Measurements from ENCODE around the gene IKBKE.

Gene IKBKE

DNA sequence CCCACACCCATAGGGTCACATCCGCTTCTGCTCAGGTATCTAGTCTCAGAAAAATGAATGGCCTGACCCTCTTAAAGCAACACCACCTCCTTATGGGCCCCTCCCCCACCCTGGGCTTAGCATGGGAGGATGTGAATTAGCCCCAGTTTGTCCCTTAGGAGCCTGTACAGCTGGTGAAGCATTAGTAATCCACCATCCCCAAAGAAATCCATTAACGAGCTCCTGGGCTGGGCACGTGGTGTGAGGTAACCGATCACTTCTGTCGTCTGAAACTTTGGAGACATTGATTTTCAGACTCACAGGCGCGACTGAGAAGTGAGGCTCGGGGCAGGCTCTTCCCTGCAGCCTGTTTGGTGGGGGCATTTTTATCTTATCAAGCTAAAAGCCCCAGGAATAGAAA lies 47.5 kb downstream of the IKBKE start:
- no peak overlapping the region for H3K4me3 ChIP-seq (ENCODE audit: low read depth, low read length)
- TF ChIP-seq, protein P1, sequence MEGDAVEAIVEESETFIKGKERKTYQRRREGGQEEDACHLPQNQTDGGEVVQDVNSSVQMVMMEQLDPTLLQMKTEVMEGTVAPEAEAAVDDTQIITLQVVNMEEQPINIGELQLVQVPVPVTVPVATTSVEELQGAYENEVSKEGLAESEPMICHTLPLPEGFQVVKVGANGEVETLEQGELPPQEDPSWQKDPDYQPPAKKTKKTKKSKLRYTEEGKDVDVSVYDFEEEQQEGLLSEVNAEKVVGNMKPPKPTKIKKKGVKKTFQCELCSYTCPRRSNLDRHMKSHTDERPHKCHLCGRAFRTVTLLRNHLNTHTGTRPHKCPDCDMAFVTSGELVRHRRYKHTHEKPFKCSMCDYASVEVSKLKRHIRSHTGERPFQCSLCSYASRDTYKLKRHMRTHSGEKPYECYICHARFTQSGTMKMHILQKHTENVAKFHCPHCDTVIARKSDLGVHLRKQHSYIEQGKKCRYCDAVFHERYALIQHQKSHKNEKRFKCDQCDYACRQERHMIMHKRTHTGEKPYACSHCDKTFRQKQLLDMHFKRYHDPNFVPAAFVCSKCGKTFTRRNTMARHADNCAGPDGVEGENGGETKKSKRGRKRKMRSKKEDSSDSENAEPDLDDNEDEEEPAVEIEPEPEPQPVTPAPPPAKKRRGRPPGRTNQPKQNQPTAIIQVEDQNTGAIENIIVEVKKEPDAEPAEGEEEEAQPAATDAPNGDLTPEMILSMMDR (IDR thresholded peaks at IDR 0.05; ENCODE audit: borderline replicate concordance, insufficient read depth, low read depth, low read length): no peak

GRCh38 chr1:206518206-206518605 lies 47.9 kb downstream of the IKBKE start:
- no peak overlapping the region for H3K4me3 ChIP-seq (ENCODE audit: low read depth, low read length)
- TF ChIP-seq, protein P1 (IDR thresholded peaks at IDR 0.05; ENCODE audit: borderline replicate concordance, insufficient read depth, low read depth, low read length): no peak

DNA sequence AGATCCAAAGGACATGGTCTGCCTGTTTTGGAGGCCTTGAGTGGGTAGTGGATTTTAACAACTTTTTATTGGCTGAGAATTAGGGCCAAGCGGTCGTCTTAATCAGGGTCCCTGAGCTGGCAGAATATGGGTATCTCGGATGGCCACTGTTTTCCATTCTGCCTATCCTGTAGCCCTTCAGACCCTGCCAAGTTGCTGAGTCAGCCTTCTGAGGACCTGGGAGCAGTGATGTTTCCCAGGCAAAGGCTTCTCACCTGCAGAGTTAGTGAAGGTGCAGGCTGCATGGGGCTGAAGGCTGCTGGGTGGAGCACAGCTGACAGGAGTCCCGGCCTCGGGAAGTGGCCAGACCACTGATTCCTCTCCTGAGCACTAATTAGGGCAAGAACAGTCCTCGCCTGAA lies 48.5 kb downstream of the IKBKE start:
- TF ChIP-seq, protein P1 (IDR thresholded peaks at IDR 0.05; ENCODE audit: borderline replicate concordance, insufficient read depth, low read depth, low read length): no peak
- H3K4me3 ChIP-seq (ENCODE audit: low read depth, low read length): no peak overlapping the region

DNA sequence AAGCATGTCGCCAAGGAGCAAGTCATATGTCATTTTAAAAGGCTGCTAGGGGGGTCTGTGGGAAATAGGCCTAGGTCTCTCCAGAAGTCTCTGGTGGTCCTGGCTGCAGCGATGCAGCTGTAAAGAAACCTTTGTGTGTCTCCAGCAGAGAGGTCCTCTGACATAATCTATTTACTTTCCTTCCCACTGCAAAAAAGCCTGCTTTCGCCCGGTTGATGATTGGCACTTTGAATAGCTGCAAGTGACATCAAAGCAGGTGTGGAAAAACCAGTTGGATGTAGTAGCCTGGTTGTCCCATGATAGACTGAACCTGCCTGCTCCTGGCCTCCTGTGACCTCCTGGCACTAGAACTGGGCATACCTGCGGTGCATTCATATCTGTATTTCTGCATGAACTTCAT lies 50.9 kb downstream of the IKBKE start:
- TF ChIP-seq, protein P1 (IDR thresholded peaks at IDR 0.05; ENCODE audit: borderline replicate concordance, insufficient read depth, low read depth, low read length): no peak
- H3K4me3 ChIP-seq (ENCODE audit: low read depth, low read length): no peak overlapping the region

DNA sequence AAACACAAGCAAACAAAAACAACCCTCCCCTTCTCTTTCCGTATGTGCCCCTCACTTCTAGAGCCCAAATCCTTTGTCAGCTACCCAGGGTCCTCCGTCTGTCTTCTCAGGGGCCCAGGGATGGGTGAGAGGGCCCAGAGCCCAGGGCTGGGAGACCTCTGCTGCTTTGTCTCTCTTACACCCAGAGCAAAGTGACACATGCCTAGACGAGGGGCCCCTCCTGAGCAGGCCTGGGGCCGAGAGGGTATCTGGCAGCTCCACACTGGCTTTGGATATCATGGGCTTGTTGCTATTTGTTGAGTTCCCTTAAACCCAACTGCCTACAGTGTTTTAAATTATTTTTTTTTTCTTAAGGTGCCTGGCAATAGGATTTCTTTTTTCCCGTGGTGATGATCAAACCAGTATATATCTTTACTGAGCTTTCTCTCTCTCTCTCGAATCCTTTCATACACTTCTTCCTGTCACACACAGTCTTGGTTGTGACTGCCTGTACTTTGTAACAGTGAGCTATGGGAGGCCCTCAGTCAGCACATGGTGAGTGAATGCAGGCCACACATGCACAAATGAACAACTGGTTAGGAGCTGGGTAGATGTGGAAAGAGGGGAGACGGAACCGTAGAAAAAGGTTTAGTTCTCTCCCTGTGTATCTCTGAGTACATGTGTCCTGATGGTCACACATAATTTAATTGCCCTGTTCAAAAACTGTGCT lies 51.6 kb downstream of the IKBKE start:
- H3K4me3 ChIP-seq (ENCODE audit: low read depth, low read length): no peak overlapping the region
- TF ChIP-seq, protein P1 (IDR thresholded peaks at IDR 0.05; ENCODE audit: borderline replicate concordance, insufficient read depth, low read depth, low read length): no peak

GRCh38 chr1:206524739-206525364 lies 54.6 kb downstream of the IKBKE start:
- H3K4me3 ChIP-seq (ENCODE audit: low read depth, low read length): no peak overlapping the region
- TF ChIP-seq, protein P1 (IDR thresholded peaks at IDR 0.05; ENCODE audit: borderline replicate concordance, insufficient read depth, low read depth, low read length): no peak

Data from GM12875 (cell line).